Measurements from ENCODE around the gene SLC28A1. TPM values are rescaled to one million over a fixed set of nuclear protein-coding genes. Genes with fewer than 3 reads are reported as not detected.

The SLC28A1 gene
- total RNA-seq, 1 experiment from 2014 or later, result not detected

- Mint-ChIP-seq H3K4me3 (ENCODE audit: unreplicated experiment) (peak overlapping the region; percentile 86), H3K9me3 (ENCODE audit: unreplicated experiment) (no peaks in the 10 kb centered on the region), H3K27me3 (ENCODE audit: insufficient read depth, unreplicated experiment) (no peaks in the 10 kb centered on the region), H3K27ac (ENCODE audit: low read depth, unreplicated experiment) (peak overlapping the region; percentile 84), H3K36me3 (ENCODE audit: insufficient read depth, unreplicated experiment) (no peaks in the 10 kb centered on the region), H3K4me1 (ENCODE audit: insufficient read depth, unreplicated experiment) (no peaks in the 10 kb centered on the region)
- ChIA-PET CTCF (interaction anchor here (0.6 to 2.4 kb wide), 3 partner anchors 65 to 407 kb away, joined by 3 to 11 read pairs (median 3); no protein-coding TSS in a partner anchor), POLR2A (interaction anchor here (0.7 to 5.7 kb wide), 7 partner anchors 13 to 263 kb away, joined by 3 to 50 read pairs (median 6); partner anchors contain the start of gene SEC11A)
- no peak for TF ChIP-seq CTCF (IDR thresholded peaks at IDR 0.05; ENCODE audit: unreplicated experiment)
- intact Hi-C loops (cut with micrococcal nuclease), result no loop called here
- no TSS peak for BruUV-seq (replicated peaks)
- no peak for DNase-seq (ENCODE audit: unreplicated experiment)
Observed at GRCh38 chr15:84979651-84980050, 95.2 kb downstream of the SLC28A1 start.

- peak; percentile 87 for DNase-seq (ENCODE audit: unreplicated experiment)
- Mint-ChIP-seq H3K4me3 (ENCODE audit: unreplicated experiment) (peak overlapping the region; percentile 86), H3K36me3 (ENCODE audit: insufficient read depth, unreplicated experiment) (no peaks in the 10 kb centered on the region), H3K27me3 (ENCODE audit: insufficient read depth, unreplicated experiment) (no peaks in the 10 kb centered on the region), H3K4me1 (ENCODE audit: insufficient read depth, unreplicated experiment) (no peaks in the 10 kb centered on the region), H3K27ac (ENCODE audit: low read depth, unreplicated experiment) (peak overlapping the region; percentile 84), H3K9me3 (ENCODE audit: unreplicated experiment) (no peaks in the 10 kb centered on the region)
- CTCF ChIA-PET, result interaction anchor here (0.7 to 2.4 kb wide), 4 partner anchors 12 to 66 kb away, joined by 3 to 11 read pairs (median 5); no protein-coding TSS in a partner anchor
- POLR2A ChIA-PET, result interaction anchor here (0.7 to 5.7 kb wide), 13 partner anchors 8 to 349 kb away, joined by 3 to 50 read pairs (median 4); partner anchors contain the start of gene SEC11A
- no TSS peak for BruUV-seq (replicated peaks)
- intact Hi-C loops (cut with micrococcal nuclease), result loop anchor here (1.0 kb wide), 1 partner anchor 64 kb away; no protein-coding TSS in a partner anchor
- TF ChIP-seq CTCF (IDR thresholded peaks at IDR 0.05; ENCODE audit: unreplicated experiment), result no peak
Observed at GRCh38 chr15:84980196-84981053, 96.0 kb downstream of the SLC28A1 start.

GRCh38 chr15:84981054-84981710 lies 96.7 kb downstream of the SLC28A1 start:
- no peaks in the 10 kb centered on the region for H3K36me3 Mint-ChIP-seq (ENCODE audit: insufficient read depth, unreplicated experiment)
- BruUV-seq (replicated peaks), result no TSS peak
- H3K27me3 Mint-ChIP-seq (ENCODE audit: insufficient read depth, unreplicated experiment), result no peaks in the 10 kb centered on the region
- ChIA-PET POLR2A (interaction anchor here (0.6 to 5.7 kb wide), 11 partner anchors 11 to 350 kb away, joined by 3 to 50 read pairs (median 6); partner anchors contain the start of gene SEC11A), CTCF (interaction anchor here (0.7 to 2.4 kb wide), 5 partner anchors 11 to 234 kb away, joined by 3 to 11 read pairs (median 3); no protein-coding TSS in a partner anchor)
- H3K27ac Mint-ChIP-seq (ENCODE audit: low read depth, unreplicated experiment), result peak overlapping the region; percentile 84
- peak; percentile 95 for DNase-seq (ENCODE audit: unreplicated experiment)
- peak; percentile 13 for TF ChIP-seq CTCF (IDR thresholded peaks at IDR 0.05; ENCODE audit: unreplicated experiment)
- peak overlapping the region; percentile 86 for H3K4me3 Mint-ChIP-seq (ENCODE audit: unreplicated experiment)
- intact Hi-C loops (cut with micrococcal nuclease), result loop anchor here (1.0 kb wide), 1 partner anchor 63 kb away; no protein-coding TSS in a partner anchor
- no peaks in the 10 kb centered on the region for H3K9me3 Mint-ChIP-seq (ENCODE audit: unreplicated experiment)
- H3K4me1 Mint-ChIP-seq (ENCODE audit: insufficient read depth, unreplicated experiment), result peaks cover 2% of the 10 kb centered on the region
